GM23338 (cell line): ENCODE measurements around the gene TEX29. TPM values are rescaled to one million over a fixed set of nuclear protein-coding genes. Genes with fewer than 3 reads are reported as not detected.

Experiments used
- ATAC-seq: fragments of 200-7000 bp; cut with Tn5 transposase; 3 replicates; pipeline ENCODE4 v1.9.1; 2020
- DNase-seq: peaks from one replicate; pipeline ENCODE4 v3.0.0-alpha.2; 2015; ENCODE audit warnings: low spot score
- H2AFZ ChIP-seq: fragments of 200-600 bp; sonication (generic); 2 replicates; pipeline ENCODE4 v1.8.0; 2016; ENCODE audit warnings: antibody characterized with exemption, mild to moderate bottlenecking, moderate library complexity
- H3F3A ChIP-seq: fragments of 200-600 bp; sonication (generic); replicated peaks from 2 replicates; pipeline ENCODE4 v1.8.0; 2017; ENCODE audit warnings: antibody characterized with exemption, mixed run types, low read depth
- H3K27ac ChIP-seq: fragments of 200-600 bp; sonication (generic); 2 replicates; pipeline ENCODE4 v1.6.1; 2016; ENCODE audit warnings: low read depth
- H3K27me3 ChIP-seq: fragments of 200-600 bp; sonication (generic); 2 replicates; pipeline ENCODE4 v1.8.0; 2016; ENCODE audit warnings: mild to moderate bottlenecking, mixed run types, moderate library complexity; ENCODE audit not compliant: insufficient read depth
- H3K36me3 ChIP-seq: fragments of 200-600 bp; sonication (generic); 2 replicates; pipeline ENCODE4 v1.8.0; 2016; ENCODE audit warnings: mild to moderate bottlenecking; ENCODE audit not compliant: insufficient read depth
- H3K4me1 ChIP-seq: fragments of 200-600 bp; sonication (generic); 2 replicates; pipeline ENCODE4 v1.8.0; 2016; ENCODE audit warnings: mild to moderate bottlenecking, moderate library complexity; ENCODE audit not compliant: insufficient read depth
- H3K4me2 ChIP-seq: fragments of 200-600 bp; sonication (generic); 2 replicates; pipeline ENCODE4 v1.7.1; 2017; ENCODE audit warnings: mixed run types
- H3K4me3 ChIP-seq: fragments of 200-600 bp; sonication (generic); 2 replicates; pipeline ENCODE4 v1.6.1; 2016; ENCODE audit warnings: mixed run types
- H3K79me2 ChIP-seq: fragments of 200-600 bp; sonication (generic); replicated peaks from 2 replicates; pipeline ENCODE4 v1.8.0; 2017; ENCODE audit warnings: mild to moderate bottlenecking; ENCODE audit not compliant: insufficient read depth
- H3K9me2 ChIP-seq: fragments of 200-600 bp; sonication (generic); 2 replicates; pipeline ENCODE4 v1.8.0; 2017; ENCODE audit not compliant: insufficient read depth
- H4K20me1 ChIP-seq: fragments of 200-600 bp; sonication (generic); replicated peaks from 2 replicates; pipeline ENCODE4 v1.8.0; 2017; ENCODE audit warnings: mild to moderate bottlenecking; ENCODE audit not compliant: insufficient read depth
- H3K27ac Mint-ChIP-seq: 2 replicates; pipeline ENCODE4 v1.8.0; 2020; ENCODE audit warnings: inconsistent platforms, mild to moderate bottlenecking, moderate library complexity, mixed read lengths
- H3K27me3 Mint-ChIP-seq: 3 replicates; pipeline ENCODE4 v1.8.0; 2022; ENCODE audit warnings: low read depth, mild to moderate bottlenecking, moderate library complexity, mixed read lengths, inconsistent platforms; ENCODE audit not compliant: insufficient read depth, poor library complexity
- H3K36me3 Mint-ChIP-seq: 3 replicates; pipeline ENCODE4 v1.8.0; 2021; ENCODE audit warnings: low read depth, mild to moderate bottlenecking, inconsistent platforms, moderate library complexity, mixed read lengths
- H3K4me1 Mint-ChIP-seq: 3 replicates; pipeline ENCODE4 v1.8.0; 2020; ENCODE audit warnings: mild to moderate bottlenecking, inconsistent platforms, mixed read lengths
- H3K4me3 Mint-ChIP-seq: 3 replicates; pipeline ENCODE4 v1.8.0; 2021; ENCODE audit warnings: moderate library complexity, mild to moderate bottlenecking, inconsistent platforms, mixed read lengths
- H3K9me3 Mint-ChIP-seq: 3 replicates; pipeline ENCODE4 v1.8.0; 2020; ENCODE audit warnings: moderate library complexity, mild to moderate bottlenecking, inconsistent platforms, mixed read lengths
- polyA plus RNA-seq: library from polyadenylated mRNA; unstranded; fragments of >200 nt; fragmentation: Nextera tagmentation; extraction: Ambion mirVana; gene quantifications from 2 replicates; pipeline ENCODE4 v1.2.1, GENCODE V29; 2016
- total RNA-seq: library from RNA; depleted of rRNA; stranded (reverse); fragments of >200 nt; shearing (Covaris generic); gene quantifications from 2 replicates; pipeline ENCODE4 v1.2.3, GENCODE V29; 2014
- TF ChIP-seq, protein P1 (sequence below): IDR thresholded peaks from one replicate; pipeline ENCODE4 v1.6.1; 2018; ENCODE audit warnings: antibody characterized with exemption; ENCODE audit not compliant: unreplicated experiment
- TF ChIP-seq, protein P2 (sequence below): fragments of 250-450 bp; sonication (Bioruptor Pico); IDR thresholded peaks from 2 replicates; pipeline ENCODE4 v1.5.0; 2020; ENCODE audit warnings: mild to moderate bottlenecking, moderate library complexity

Gene TEX29
- total and polyA plus RNA-seq, 2 experiments from 2014 or later: 0.31 TPM; not detected in 1

DNA sequence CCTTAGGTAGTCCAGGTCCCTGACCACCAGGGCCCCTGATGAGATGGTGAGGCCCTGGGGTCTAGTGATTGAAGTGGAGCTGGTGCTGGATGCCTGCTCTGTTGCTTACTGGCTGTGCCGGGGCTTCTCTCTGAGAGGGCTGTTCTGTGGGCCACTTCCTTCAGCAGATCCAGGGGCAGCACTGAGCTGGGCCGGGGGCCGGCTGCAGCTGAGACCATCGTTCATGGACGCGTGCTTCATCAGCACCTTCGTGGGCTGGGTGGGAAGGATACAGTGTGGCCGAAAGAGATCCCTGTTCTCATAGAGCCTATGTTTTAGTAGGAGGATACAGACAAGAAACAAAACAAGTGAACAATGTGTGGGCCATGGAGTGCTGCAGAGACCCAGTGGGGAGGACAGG lies 33.2 kb upstream of the TEX29 start:
- H3K9me2 ChIP-seq: no peaks in the 10 kb centered on the region
- no peaks in the 10 kb centered on the region for H3K27me3 ChIP-seq
- no peaks in the 10 kb centered on the region; the same call in 1 of the 2 replicates for H4K20me1 ChIP-seq
- no peak overlapping the region for H3K4me3 Mint-ChIP-seq
- no peaks in the 10 kb centered on the region; the same call in 2 of the 3 replicates for H3K9me3 Mint-ChIP-seq
- H3K4me2 ChIP-seq: no peak overlapping the region
- ATAC-seq: peak; percentile 40
- no peaks in the 10 kb centered on the region for H3K4me1 ChIP-seq
- TF ChIP-seq, protein P1, sequence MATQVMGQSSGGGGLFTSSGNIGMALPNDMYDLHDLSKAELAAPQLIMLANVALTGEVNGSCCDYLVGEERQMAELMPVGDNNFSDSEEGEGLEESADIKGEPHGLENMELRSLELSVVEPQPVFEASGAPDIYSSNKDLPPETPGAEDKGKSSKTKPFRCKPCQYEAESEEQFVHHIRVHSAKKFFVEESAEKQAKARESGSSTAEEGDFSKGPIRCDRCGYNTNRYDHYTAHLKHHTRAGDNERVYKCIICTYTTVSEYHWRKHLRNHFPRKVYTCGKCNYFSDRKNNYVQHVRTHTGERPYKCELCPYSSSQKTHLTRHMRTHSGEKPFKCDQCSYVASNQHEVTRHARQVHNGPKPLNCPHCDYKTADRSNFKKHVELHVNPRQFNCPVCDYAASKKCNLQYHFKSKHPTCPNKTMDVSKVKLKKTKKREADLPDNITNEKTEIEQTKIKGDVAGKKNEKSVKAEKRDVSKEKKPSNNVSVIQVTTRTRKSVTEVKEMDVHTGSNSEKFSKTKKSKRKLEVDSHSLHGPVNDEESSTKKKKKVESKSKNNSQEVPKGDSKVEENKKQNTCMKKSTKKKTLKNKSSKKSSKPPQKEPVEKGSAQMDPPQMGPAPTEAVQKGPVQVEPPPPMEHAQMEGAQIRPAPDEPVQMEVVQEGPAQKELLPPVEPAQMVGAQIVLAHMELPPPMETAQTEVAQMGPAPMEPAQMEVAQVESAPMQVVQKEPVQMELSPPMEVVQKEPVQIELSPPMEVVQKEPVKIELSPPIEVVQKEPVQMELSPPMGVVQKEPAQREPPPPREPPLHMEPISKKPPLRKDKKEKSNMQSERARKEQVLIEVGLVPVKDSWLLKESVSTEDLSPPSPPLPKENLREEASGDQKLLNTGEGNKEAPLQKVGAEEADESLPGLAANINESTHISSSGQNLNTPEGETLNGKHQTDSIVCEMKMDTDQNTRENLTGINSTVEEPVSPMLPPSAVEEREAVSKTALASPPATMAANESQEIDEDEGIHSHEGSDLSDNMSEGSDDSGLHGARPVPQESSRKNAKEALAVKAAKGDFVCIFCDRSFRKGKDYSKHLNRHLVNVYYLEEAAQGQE: no peak
- TF ChIP-seq, protein P2, sequence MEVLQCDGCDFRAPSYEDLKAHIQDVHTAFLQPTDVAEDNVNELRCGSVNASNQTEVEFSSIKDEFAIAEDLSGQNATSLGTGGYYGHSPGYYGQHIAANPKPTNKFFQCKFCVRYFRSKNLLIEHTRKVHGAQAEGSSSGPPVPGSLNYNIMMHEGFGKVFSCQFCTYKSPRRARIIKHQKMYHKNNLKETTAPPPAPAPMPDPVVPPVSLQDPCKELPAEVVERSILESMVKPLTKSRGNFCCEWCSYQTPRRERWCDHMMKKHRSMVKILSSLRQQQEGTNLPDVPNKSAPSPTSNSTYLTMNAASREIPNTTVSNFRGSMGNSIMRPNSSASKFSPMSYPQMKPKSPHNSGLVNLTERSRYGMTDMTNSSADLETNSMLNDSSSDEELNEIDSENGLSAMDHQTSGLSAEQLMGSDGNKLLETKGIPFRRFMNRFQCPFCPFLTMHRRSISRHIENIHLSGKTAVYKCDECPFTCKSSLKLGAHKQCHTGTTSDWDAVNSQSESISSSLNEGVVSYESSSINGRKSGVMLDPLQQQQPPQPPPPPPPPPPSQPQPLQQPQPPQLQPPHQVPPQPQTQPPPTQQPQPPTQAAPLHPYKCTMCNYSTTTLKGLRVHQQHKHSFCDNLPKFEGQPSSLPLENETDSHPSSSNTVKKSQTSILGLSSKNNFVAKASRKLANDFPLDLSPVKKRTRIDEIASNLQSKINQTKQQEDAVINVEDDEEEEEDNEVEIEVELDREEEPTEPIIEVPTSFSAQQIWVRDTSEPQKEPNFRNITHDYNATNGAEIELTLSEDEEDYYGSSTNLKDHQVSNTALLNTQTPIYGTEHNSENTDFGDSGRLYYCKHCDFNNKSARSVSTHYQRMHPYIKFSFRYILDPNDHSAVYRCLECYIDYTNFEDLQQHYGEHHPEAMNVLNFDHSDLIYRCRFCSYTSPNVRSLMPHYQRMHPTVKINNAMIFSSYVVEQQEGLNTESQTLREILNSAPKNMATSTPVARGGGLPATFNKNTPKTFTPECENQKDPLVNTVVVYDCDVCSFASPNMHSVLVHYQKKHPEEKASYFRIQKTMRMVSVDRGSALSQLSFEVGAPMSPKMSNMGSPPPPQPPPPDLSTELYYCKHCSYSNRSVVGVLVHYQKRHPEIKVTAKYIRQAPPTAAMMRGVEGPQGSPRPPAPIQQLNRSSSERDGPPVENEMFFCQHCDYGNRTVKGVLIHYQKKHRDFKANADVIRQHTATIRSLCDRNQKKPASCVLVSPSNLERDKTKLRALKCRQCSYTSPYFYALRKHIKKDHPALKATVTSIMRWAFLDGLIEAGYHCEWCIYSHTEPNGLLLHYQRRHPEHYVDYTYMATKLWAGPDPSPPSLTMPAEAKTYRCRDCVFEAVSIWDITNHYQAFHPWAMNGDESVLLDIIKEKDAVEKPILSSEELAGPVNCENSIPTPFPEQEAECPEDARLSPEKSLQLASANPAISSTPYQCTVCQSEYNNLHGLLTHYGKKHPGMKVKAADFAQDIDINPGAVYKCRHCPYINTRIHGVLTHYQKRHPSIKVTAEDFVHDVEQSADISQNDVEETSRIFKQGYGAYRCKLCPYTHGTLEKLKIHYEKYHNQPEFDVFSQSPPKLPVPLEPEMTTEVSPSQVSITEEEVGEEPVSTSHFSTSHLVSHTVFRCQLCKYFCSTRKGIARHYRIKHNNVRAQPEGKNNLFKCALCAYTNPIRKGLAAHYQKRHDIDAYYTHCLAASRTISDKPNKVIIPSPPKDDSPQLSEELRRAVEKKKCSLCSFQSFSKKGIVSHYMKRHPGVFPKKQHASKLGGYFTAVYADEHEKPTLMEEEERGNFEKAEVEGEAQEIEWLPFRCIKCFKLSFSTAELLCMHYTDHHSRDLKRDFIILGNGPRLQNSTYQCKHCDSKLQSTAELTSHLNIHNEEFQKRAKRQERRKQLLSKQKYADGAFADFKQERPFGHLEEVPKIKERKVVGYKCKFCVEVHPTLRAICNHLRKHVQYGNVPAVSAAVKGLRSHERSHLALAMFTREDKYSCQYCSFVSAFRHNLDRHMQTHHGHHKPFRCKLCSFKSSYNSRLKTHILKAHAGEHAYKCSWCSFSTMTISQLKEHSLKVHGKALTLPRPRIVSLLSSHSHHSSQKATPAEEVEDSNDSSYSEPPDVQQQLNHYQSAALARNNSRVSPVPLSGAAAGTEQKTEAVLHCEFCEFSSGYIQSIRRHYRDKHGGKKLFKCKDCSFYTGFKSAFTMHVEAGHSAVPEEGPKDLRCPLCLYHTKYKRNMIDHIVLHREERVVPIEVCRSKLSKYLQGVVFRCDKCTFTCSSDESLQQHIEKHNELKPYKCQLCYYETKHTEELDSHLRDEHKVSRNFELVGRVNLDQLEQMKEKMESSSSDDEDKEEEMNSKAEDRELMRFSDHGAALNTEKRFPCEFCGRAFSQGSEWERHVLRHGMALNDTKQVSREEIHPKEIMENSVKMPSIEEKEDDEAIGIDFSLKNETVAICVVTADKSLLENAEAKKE: no peak
- no peaks in the 10 kb centered on the region for H3K4me1 Mint-ChIP-seq
- peaks cover 7% of the 10 kb centered on the region; the same call in 1 of the 2 replicates for H3K36me3 ChIP-seq
- no peak overlapping the region for H3K27ac Mint-ChIP-seq
- H3K4me3 ChIP-seq: no peak overlapping the region
- peak; percentile 31 for DNase-seq
- peaks cover 4% of the 10 kb centered on the region for H3K27me3 Mint-ChIP-seq
- H3K27ac ChIP-seq: no peak overlapping the region
- peaks cover 53% of the 10 kb centered on the region for H3K36me3 Mint-ChIP-seq
- no peaks in the 10 kb centered on the region for H3K79me2 ChIP-seq
- no peak overlapping the region for H2AFZ ChIP-seq
- no peaks in the 10 kb centered on the region for H3F3A ChIP-seq
